Hepatocyte (in vitro differentiated cells): ENCODE measurements around the gene CPZ.

Experiments
- EZH2 ChIP-seq: fragments of 200-600 bp; sonication (generic); IDR thresholded peaks from 2 replicates; pipeline ENCODE4 v1.6.1; 2016; ENCODE audit warnings: antibody characterized with exemption, mild to moderate bottlenecking, borderline replicate concordance
- TF ChIP-seq, protein P1 (sequence below): fragments of 200-600 bp; sonication (generic); IDR thresholded peaks from 2 replicates; pipeline ENCODE4 v1.5.1; 2016; ENCODE audit warnings: antibody characterized with exemption, mild to moderate bottlenecking; ENCODE audit not compliant: poor library complexity

DNA sequence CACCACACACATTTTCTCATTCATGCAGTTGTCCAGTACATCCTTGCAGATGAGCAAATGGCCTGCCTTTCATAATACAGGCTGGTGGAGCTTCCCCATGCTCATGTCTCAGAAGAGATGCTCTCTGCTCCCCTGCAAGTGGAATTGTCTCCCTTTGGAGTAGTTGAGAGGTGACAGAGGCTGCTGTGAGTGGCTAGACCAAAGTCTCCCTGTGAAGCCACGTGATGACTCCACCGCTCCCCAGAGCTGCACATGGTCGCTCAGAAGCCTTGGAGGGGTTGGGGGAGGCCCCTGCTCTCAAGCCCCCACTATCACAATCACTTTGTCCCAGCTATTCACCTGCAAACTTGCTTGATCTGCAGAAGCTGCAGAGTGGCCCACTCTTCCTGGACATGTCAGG is 13.8 kb upstream of the CPZ start:
- TF ChIP-seq, protein P1, sequence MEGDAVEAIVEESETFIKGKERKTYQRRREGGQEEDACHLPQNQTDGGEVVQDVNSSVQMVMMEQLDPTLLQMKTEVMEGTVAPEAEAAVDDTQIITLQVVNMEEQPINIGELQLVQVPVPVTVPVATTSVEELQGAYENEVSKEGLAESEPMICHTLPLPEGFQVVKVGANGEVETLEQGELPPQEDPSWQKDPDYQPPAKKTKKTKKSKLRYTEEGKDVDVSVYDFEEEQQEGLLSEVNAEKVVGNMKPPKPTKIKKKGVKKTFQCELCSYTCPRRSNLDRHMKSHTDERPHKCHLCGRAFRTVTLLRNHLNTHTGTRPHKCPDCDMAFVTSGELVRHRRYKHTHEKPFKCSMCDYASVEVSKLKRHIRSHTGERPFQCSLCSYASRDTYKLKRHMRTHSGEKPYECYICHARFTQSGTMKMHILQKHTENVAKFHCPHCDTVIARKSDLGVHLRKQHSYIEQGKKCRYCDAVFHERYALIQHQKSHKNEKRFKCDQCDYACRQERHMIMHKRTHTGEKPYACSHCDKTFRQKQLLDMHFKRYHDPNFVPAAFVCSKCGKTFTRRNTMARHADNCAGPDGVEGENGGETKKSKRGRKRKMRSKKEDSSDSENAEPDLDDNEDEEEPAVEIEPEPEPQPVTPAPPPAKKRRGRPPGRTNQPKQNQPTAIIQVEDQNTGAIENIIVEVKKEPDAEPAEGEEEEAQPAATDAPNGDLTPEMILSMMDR = no peak
- no peak for TF ChIP-seq EZH2
